HG03521 (cell line): Measurements from ENCODE around the gene YY2.
"Not testable (repeated sequence)": the region's sequence is repeated elsewhere in the genome, so short reads cannot be mapped to it uniquely, and the experiment has no call there.

ENCODE experiments used
- ATAC-seq: cut with Tn5 transposase; IDR thresholded peaks from one replicate; pipeline ENCODE4 v1.9.1; 2021; ENCODE audit warnings: mild to moderate bottlenecking, moderate library complexity; ENCODE audit not compliant: unreplicated experiment

Gene YY2

DNA sequence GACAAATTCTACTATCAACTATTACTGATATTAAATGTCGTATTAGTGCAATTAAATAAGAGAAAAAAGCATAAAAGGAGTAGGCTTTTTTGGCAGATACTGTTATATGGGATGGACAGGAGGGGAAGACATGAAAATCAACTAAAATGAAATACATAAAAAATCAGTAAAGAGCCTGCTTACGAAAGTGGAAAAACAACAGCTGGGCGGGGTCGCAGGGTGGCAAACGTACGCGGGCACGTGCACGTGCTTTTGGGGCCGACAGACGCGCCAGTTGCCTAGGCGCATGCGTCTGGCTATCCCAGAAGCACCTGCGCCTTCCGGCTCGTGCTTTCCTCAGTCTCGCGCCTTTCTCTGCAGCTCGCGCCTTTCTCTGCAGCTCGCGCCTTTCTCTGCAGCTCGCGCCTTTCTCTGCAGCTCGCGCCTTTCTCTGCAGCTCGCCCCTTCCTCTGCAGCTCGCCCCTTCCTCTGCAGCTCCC, at the start of gene YY2:
Gene YY2, plus strand, starts transcription at position 51 of the 479 bp plus-strand sequence. CDS start 498 bp downstream, outside the sequence.
- no peak for ATAC-seq

DNA sequence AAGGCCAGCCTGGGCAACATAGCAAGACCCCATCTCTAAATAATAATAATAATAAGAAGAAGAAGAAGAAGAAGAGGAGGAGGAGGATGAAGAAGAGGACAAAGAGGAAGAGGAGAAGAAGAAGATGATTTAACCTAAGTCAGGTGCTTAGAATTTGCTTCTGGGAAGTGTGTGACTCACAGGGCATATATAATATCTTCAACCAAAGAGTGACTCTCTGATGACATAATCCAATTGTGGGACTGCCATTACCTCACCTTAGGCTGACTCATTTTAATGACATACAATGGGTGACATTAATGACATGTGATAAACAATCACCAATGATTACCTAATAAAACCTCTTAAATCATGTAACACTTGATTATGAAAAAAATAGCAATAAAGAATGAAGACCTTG, 49.1 kb upstream of the YY2 start:
- no peak for ATAC-seq

DNA sequence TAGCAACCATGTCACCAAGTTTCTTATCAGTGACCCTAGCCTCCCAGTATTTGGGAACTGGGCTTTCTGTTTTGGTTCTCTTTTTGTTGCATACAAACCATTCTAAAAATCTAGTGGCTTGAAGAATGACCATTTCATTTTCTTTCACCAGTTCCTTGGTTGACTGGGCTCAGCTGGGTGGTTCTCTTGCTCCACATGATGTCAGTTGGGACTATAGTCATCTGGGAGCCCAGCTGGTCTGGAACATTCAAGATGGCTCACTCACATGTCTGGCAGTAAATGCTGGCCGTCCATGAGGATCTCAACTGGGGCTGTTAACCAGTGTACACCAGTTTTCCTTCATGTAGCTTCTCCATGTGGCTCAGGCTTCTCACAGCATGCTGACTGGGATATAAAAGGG, 44.0 kb upstream of the YY2 start:
- ATAC-seq = no peak

DNA sequence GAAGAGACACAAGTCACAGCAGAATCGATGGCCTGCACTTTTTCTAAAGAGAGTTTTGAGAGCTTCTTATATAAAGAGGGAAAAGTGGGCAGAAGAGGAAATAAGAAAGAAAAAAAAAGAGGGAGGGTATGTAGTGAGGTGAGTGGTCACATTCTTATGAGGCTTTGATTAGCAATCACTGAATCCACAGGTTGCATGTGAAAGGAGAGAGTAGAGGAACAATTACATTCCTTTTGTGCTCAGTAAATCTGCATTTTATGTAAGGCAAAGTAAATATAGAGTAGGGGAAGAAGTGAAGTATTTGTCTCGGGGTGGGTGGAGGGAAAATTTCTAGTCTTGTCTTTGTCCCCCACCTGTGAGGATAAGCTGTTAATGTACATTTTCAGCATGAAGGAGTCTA, 43.2 kb upstream of the YY2 start:
- ATAC-seq = no peak

DNA sequence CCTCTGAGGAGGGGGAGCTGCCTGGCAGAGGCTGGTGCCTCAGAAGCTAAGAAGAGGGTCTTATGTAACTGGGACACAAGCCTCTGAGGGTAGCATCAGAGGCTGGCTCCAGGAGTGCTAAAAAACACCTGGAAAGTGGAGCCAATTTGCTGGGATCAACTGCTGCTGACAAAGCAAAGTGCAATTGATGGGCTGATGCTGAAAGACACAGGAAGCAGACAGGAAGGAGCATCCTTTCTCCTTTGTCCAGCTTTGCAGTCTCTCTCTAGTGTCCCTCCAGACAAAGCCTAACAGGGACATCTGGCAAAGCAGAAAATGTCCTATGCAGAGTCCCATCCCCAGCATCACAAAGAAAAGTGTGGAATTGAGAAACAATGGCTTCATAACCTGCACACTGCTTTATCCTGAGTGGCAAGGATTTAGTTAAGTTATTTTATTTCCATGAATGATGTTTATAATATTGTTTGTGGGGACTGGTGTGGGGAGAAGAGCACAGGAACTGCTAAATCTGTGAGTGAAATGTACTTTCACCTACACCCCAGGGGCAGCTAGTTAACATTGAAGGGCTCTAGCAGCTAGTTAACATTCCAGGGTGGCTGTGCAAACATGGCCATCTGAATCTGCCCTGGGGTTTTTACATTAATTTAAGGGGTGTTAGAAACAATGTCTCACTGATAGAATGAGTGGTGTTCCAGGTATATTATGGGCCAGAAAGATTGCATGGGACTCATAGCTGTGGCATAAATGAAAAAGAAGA, 42.0 kb upstream of the YY2 start:
- no peak for ATAC-seq

DNA sequence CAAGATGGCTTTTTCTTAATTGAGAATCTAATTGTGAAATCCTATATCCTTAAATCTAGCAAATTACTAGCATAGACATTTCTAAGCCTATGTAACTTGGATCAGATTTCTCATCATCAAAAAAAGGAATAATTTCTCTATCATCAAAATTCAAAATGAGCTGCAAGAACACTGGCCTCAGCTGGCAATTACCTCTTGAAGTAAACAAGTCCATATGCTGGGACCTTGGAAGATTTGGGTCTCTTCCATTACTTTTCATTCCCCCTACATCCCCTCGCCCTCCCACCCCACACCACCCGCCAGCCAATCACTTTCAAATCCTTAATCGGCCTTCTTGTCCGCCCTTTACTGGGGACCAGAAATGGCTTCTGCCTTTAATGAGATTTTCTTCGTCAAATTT, 39.7 kb upstream of the YY2 start:
- no peak for ATAC-seq

DNA sequence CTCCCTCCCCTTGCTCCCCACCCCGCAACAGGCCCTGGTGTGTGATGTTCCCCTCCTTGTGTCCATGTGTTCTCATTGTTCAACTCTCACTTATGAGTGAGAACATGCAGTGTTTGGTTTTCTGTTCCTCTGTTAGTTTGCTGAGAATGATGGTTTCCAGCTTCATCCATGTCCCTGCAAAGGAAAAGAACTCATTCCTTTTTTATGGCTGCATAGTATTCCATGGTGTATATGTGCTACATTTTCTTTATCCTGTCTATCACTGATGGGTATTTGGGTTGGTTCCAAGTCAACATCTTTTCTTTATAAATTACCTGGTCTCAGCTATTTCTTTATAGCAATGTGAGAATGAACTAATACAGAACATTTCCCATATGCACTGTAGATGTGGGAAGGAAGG, 35.6 kb upstream of the YY2 start:
- not testable (repeated sequence) for ATAC-seq

DNA sequence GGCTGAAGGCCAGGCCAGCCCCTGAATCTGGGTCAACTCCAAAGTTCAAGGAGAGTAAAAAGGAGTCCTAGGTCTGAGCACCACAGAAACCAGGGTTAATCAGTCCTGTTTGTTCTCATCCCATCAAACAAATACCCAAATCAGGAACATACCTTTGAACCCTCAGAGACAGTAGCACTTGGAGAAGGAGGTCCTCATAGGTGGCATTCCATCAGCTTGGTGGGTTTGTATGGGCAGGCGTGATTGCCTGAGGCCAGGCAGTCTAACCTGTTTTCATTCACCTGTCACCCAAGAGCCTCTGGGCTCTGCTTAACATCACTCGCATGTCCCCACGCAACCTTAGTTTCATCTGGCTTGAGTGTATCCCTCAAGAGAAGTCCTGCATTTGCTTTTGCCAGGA, 33.9 kb upstream of the YY2 start:
- no peak for ATAC-seq

DNA sequence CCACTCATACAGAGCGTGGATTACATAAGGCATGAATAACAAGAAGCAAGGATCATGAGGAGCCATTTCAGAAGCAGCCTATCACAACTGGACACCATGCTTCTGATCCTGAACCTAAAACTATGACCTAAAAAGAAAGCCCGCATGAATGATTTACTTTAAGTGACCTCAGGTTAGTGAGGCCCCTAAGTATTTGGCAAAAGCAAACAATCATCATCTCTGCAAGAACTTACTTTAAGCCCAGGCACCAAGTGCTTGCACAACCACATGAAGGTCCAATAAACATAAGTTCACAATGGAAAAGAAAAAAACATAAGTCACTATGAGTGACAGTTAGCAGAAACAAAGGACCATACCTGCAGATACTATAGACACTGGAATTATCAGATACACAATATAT, 24.3 kb upstream of the YY2 start:
- no peak for ATAC-seq

DNA sequence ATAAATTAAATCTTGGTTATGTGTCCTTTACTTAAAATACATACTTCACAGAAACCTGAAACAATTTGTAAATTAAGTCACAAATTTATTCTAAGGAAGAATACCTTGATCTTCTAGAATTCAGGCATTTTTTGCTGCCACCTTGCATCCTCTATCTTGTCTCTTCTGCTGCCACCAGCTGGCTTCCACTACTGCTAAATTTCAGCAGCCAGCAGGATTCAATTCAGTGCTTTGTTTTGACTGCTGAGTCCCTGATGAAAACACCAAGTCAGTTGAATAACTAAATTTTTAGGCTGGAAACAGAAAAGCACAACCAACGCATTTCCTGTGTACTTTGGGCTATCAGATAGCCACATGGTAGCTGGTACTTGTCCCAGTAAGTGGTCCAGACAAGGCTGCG, 18.7 kb upstream of the YY2 start:
- no peak for ATAC-seq

DNA sequence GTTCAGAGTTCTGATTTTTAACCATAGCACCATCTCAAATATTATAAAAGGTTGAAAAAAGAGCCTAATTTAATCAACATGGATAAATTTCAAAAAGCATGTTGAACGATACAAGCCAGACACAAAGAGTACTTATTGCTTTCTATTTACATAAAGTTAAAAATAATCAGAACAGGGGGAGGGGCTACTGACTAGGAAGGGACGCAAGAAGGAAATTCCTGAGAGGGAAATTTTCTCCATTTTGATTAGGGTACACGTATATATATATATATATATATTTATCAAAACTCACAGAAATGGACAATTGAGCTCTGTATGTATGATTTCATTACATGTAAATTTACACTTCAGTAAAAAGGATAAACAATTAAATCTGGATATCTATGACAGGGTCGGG, 16.9 kb upstream of the YY2 start:
- ATAC-seq = no peak

DNA sequence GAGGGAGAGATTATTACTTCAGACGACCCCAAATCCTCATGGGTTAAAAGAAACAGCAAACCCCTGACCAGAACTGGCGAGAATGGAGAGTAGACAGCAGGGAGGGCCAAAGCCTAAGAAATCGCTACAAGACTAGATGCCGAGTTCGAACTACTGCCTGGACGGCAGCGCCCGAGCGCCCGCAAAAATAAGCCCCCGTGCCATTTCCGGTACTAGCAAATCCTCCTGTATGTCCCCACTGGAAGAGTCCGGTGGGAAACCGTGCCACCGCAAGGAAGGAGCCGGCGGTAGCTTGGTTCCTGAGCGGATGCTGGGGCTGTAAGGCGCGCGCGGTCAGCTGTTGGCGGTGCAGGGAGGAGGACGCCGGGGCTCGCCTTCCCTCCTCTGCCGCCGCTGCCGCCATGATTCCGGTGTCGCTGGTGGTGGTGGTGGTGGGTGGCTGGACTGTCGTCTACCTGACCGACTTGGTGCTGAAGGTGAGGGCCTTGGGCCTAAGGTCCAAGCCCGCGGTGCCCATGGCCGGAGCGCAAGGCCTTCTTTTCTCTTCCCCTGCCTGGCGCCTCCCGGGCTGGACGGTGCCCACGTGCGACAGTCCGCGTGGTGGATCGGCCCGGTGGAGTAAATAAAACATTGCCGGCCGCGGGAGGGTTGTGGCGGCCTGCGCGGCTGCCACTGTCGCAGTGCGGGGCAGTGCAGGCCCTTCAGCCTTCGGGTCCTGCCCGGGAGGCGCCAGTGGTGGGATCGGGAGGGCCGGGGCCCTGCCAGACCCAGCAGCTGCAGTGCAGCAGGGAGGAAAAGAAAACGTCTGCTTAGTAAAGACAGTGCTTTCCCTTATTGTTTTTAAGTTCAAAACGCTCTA, 16.2 kb upstream of the YY2 start, which contains the start of gene MBTPS2:
Gene MBTPS2, plus strand, starts transcription at position 284 of the 859 bp plus-strand sequence. Its CDS starts 118 bp downstream, at position 402.
- ATAC-seq = peak; percentile 87

DNA sequence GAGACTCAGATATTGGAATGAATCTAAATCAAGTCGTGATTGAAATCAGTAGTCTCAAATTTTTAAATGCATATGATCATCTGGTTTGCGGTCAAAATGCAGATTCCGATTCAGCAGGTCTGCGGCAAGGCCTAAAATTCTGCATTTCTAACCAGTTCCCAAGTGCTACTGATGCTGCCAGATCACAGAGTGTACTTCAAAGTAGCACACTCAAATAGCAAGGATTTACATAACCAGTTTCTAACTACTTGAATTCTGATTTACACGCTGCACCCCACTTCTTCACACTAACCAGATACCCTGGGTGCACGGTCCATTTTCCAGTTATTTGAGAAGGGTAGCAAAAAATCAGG, 15.6 kb upstream of the YY2 start:
- ATAC-seq = peak; percentile 3

DNA sequence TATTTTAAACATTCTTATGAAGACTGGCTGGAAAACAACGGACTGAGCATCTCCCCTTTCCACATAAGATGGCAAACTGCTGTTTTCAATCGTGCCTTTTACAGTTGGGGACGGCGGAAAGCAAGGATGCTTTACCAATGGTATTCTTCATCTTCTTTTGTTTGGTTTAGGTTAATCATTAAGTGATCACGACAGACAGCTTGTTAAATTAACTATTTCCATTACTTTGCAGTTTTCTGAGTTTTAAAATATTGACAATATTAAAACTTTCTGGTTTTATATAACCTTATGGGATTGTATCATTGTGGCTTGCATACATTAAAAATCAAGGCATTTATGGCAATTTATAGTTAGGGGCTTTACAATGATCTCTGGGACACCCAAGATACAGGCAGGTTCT, 12.6 kb upstream of the YY2 start:
- no peak for ATAC-seq

DNA sequence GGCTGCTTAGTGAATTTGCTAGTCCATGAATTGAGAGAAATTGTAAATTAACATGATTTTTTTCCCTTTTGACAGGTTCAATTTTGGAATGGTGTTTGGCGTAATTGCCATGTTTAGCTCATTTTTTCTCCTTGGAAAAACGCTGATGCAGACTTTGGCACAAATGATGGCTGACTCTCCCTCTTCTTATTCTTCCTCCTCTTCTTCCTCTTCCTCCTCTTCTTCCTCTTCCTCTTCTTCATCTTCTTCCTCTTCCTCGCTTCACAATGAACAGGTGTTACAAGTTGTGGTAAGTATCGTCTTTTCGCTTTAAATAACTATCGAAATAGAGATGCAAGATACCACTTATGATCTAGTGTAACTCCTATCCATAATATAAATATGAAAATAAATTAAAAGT, 10.7 kb upstream of the YY2 start:
- ATAC-seq = no peak

DNA sequence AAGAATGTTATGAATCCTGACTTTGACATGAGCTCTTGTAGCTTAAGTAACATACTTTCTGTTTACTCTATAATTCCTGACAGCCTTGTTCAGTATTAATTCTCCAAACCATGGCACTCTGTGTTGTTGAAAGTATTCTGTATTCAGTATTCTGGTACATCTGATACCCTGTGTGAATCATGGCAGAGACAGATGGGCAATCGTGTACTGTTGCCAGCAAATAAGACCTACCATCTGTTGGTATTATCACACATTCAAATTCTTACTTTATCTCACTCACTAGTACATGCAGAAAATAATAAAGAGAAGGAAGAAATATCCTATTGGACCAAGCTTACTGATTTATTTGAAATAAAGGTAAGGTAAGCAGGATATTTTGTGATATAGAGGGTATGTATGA, 8.4 kb upstream of the YY2 start:
- ATAC-seq = no peak

DNA sequence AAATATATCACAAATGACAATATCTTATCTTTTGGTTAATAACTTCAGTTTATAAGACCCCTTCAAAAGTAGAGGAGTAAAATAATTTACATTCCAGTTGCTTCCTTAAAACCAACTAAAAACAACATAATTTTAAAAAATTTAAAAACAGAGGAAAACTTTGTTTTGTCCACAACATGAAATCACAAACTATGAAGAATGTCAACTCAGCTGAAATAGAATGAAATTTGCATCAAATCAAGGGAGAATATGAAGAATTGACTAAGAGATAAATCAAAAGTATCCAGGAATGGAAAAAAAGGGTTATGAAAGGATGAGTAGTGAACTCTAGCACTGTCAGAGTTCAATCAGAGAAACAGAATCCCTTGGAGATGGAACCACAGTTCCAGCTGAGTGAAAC, 2.2 kb upstream of the YY2 start:
- ATAC-seq = no peak

DNA sequence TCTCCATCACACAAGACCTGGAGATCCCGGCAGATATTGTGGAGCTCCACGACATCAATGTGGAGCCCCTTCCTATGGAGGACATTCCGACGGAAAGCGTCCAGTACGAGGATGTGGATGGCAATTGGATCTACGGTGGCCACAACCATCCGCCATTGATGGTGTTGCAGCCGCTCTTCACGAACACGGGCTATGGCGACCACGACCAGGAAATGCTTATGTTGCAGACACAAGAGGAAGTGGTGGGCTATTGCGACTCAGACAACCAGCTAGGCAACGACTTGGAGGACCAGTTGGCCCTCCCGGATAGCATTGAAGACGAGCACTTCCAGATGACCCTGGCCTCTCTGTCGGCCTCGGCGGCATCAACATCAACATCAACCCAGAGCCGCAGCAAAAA, 717 bp downstream of the YY2 start:
- no peak for ATAC-seq

DNA sequence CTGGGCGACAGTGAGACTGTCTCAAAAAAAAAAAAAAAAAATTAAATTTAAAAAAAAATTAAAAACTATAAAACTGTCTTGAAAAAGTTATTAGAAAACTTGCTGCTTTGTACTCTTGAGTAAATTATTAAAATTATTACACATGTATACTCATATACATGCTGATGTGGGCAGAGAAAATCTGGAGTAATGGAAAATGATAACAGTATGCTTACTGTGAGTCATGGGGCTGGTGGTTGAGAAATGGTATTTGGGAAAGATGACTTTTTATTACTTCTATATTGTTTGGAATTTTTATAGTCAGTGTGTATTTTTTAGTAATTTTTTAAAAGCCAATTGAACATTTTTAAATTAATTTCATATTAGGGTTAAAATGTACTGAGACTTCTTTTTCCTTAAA, 7.5 kb downstream of the YY2 start:
- ATAC-seq = no peak

DNA sequence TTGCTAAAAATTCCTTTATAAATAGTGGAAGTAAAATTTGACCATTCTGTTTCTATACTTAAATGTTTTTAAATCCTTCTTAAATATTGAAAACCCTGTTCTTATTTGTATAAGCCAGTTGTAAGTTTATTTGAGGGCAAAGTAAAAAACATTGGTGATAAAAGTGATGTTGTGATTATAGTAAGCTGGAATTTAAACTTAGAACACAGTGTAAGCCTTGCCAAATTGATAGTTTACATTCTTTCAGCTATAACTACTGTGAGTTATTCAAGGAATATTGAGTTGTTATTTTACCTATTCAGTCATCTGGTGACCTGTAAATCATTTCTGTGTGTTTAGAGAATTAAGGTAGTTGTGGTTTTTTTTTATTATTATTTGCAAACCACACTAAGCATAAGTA, 9.6 kb downstream of the YY2 start:
- ATAC-seq = no peak

DNA sequence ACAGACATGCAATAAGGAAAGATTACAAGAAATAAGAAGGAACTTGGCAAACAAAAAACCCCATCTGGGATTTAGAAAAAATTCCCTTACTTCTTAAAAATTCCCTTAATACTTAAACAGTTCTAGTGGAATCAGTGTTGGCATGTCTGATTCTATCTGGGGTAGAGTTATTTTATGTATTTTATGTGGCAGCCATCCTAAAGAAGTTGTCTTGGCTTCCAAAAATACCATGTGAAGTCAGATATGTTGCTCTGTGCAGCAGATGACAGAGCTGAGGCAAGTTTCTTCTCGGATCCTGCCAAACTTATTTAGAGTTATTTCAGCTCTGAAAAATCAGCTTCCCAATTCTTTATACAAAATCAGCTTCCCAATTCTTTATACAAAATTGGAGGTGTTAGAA, 14.7 kb downstream of the YY2 start:
- no peak for ATAC-seq
